ENCODE results near the gene APH1A.

Gene APH1A

DNA sequence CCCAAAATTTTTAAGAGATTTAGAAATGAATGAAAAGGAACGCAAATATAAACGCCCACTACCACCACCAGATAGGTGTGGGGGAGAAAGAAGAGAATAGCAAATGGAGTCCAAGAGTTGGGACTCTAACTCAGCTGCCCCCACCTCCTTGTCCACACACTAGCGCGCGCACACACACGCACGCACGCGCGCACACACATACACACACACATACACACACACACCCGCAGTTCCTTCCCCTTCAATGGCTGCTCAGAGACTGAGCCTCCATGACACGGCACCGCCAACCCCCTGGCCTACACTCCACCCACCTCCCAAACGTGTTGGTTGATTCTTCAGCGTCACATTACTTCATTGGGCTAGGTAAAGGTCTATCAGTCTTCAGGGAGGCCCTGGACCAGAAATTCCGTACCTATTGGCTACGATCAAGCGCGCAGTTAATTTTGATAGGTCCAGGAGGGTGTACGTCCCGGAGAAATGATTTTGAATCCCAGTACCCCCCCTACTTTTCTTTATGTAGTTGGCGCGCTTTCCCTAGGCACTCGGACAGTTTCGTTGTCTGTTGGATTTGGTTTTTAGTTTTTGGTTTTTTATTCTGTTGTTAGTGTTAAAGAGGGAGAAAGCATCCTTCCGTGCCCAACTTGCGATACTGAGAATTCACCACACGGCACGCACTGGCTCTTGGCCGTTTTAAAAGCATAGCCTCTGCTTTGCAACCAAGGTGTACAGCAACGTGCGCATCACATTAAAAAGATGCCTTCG, 32.8 kb downstream of the APH1A start, which contains the start of gene ANP32E:
Gene ANP32E (minus strand): TSS at position 261 of the 762 bp plus-strand sequence. CDS start 326 bp downstream, outside the sequence.
- H3K56ac ChIP-seq (ENCODE audit: low read length): peak within 1 kb of the TSS; percentile 99
- H3K27me3 ChIP-seq (ENCODE audit: insufficient read depth, low read length, poor library complexity): no peaks in the 10 kb centered on the region
- H3K18ac ChIP-seq (ENCODE audit: low read length): peak within 1 kb of the TSS; percentile 93
- peak within 1 kb of the TSS; percentile 96 for H3K4ac ChIP-seq (ENCODE audit: low read depth, low read length)
- peak; percentile 100 for DNase-seq
- H2AK5ac ChIP-seq (ENCODE audit: low read length): peak within 1 kb of the TSS; percentile 91
- H3K27ac ChIP-seq (ENCODE audit: low read depth, low read length): peak within 1 kb of the TSS; percentile 84
- H3K9ac ChIP-seq (ENCODE audit: low read length): peak within 1 kb of the TSS; percentile 99
- peaks cover 3% of the 10 kb centered on the region for H3K79me1 ChIP-seq (ENCODE audit: low read length)
- no peak within 1 kb of the TSS for H2BK15ac ChIP-seq (replicated peaks; ENCODE audit: low read depth)
- peak within 1 kb of the TSS; percentile 81 for H2BK5ac ChIP-seq (ENCODE audit: low read length)
- peak within 1 kb of the TSS; percentile 99 for H3K4me3 ChIP-seq (ENCODE audit: low read length)
- H3K36me3 ChIP-seq (ENCODE audit: control insufficient read depth, insufficient read depth, low read length): peaks cover 2% of the 10 kb centered on the region
- peaks cover 41% of the 10 kb centered on the region for H3K79me2 ChIP-seq (ENCODE audit: control insufficient read depth, insufficient read depth, low read length)
- H4K5ac ChIP-seq (ENCODE audit: low read length): peak within 1 kb of the TSS; percentile 47
- no CpG with 5 or more reads among the region's 33 CpGs for WGBS (ENCODE audit: extremely low coverage, insufficient coverage, low lambda C conversion rate)
- peaks cover 4% of the 10 kb centered on the region for H3K4me1 ChIP-seq (ENCODE audit: control insufficient read depth, low read depth, low read length)
- peak within 1 kb of the TSS; percentile 44 for H4K8ac ChIP-seq (ENCODE audit: low read depth, low read length)
- peak within 1 kb of the TSS; percentile 75 for H3K4me2 ChIP-seq (ENCODE audit: low read length)
- H2BK120ac ChIP-seq (ENCODE audit: low read depth, low read length): peak within 1 kb of the TSS; percentile 65
- peak within 1 kb of the TSS; percentile 80 for H3K23ac ChIP-seq (ENCODE audit: low read length)

DNA sequence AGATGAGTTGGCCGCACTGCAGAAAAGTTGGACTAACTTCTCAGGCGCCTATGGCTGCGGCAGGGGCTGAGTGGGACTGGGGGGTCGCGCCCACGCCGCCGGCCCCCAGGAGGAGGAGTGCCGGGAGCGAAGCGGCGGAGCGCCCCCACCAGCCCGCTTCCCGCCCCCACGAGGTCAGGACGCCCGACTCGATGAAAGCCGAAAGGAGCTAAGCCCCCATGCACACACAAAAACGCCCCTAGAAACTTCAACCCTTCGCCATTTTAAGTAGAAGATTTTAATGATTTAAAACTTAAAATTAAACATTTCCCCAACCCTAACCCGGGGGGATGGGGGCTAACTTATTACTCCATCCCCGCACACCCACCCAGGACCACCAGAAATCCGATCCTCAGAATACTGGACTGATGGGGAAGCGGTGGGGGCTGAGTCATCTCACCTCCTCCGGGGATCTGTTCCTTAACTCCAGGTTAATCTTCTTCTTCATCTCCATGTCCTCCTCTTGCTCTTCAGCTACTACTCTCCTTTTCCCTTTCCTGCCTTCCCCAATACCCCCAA, 33.4 kb downstream of the APH1A start:
- H3K9ac ChIP-seq (ENCODE audit: low read length): peak overlapping the region; percentile 99
- H2BK120ac ChIP-seq (ENCODE audit: low read depth, low read length): peak overlapping the region; percentile 65
- H3K56ac ChIP-seq (ENCODE audit: low read length): peak overlapping the region; percentile 99
- H3K27ac ChIP-seq (ENCODE audit: low read depth, low read length): peak overlapping the region; percentile 84
- peak overlapping the region; percentile 44 for H4K8ac ChIP-seq (ENCODE audit: low read depth, low read length)
- peak overlapping the region; percentile 91 for H2AK5ac ChIP-seq (ENCODE audit: low read length)
- peak overlapping the region; percentile 93 for H3K18ac ChIP-seq (ENCODE audit: low read length)
- no peaks in the 10 kb centered on the region for H3K27me3 ChIP-seq (ENCODE audit: insufficient read depth, low read length, poor library complexity)
- H2BK5ac ChIP-seq (ENCODE audit: low read length): peak overlapping the region; percentile 81
- no CpG with 5 or more reads among the region's 27 CpGs for WGBS (ENCODE audit: extremely low coverage, insufficient coverage, low lambda C conversion rate)
- peaks cover 2% of the 10 kb centered on the region for H3K36me3 ChIP-seq (ENCODE audit: control insufficient read depth, insufficient read depth, low read length)
- H3K4me3 ChIP-seq (ENCODE audit: low read length): peak overlapping the region; percentile 99
- peak overlapping the region; percentile 75 for H3K4me2 ChIP-seq (ENCODE audit: low read length)
- H3K23ac ChIP-seq (ENCODE audit: low read length): peak overlapping the region; percentile 80
- peak overlapping the region; percentile 96 for H3K4ac ChIP-seq (ENCODE audit: low read depth, low read length)
- peak; percentile 37 for DNase-seq
- peaks cover 41% of the 10 kb centered on the region for H3K79me2 ChIP-seq (ENCODE audit: control insufficient read depth, insufficient read depth, low read length)
- peaks cover 4% of the 10 kb centered on the region for H3K4me1 ChIP-seq (ENCODE audit: control insufficient read depth, low read depth, low read length)
- no peak overlapping the region for H2BK15ac ChIP-seq (replicated peaks; ENCODE audit: low read depth)
- peaks cover 3% of the 10 kb centered on the region for H3K79me1 ChIP-seq (ENCODE audit: low read length)
- H4K5ac ChIP-seq (ENCODE audit: low read length): no peak overlapping the region

DNA sequence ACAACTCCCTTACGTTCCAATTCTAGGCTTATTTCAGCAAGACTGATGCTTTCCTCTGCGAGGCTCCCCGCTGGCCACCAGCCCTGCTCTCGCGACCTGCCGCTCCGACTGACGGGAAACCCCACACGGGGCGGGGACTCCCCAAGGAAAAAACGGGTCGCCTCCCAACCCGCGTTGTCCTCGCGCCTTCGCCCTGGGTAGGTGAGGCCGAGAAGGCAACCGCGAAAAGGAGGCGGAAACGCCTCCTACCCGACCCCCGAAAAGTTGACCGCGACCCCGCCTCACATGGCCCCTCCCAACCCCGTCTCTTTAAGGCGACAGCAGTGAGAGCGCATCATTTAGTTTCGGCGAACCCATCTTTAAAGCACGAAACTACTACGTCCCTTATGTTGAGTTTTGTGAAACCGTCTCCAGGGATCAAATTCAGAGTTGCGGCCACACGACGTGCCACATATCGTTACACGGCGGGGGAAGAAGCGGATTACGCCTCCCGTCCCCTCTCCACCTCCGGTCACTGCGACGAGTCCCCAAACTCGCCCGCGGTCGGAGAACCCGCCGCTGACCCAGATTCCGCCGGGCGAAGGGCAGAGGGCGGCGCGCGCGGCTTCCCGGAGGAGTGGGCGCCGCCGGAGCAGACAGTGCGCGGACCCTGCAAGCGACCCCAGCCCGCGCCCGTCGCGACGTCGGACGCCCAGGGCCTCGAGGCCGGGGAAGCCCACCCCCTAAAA, 34.1 kb downstream of the APH1A start:
- no CpG with 5 or more reads among the region's 78 CpGs for WGBS (ENCODE audit: extremely low coverage, insufficient coverage, low lambda C conversion rate)
- H3K79me1 ChIP-seq (ENCODE audit: low read length): peaks cover 3% of the 10 kb centered on the region
- H3K4ac ChIP-seq (ENCODE audit: low read depth, low read length): peak overlapping the region; percentile 96

DNA sequence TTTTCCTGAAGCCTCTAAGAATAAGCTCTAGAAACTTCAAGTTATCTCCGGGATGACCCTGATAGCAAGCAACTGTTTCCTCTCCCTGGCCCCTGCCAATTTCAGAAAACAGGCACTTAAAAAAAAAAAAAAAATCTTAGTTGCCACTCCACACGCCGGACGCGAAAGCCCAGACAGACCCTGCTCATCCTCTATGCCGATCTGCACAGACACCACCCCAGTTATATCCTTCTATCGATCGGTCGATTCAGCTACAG, 34.6 kb downstream of the APH1A start:
- no peak overlapping the region for H2BK5ac ChIP-seq (ENCODE audit: low read length)
- no peak overlapping the region for H3K27ac ChIP-seq (ENCODE audit: low read depth, low read length)
- peaks cover 2% of the 10 kb centered on the region for H3K36me3 ChIP-seq (ENCODE audit: control insufficient read depth, insufficient read depth, low read length)
- H3K4me2 ChIP-seq (ENCODE audit: low read length): peak overlapping the region; percentile 75
- no peak overlapping the region for H3K18ac ChIP-seq (ENCODE audit: low read length)
- H3K23ac ChIP-seq (ENCODE audit: low read length): no peak overlapping the region
- no peak overlapping the region for H4K8ac ChIP-seq (ENCODE audit: low read depth, low read length)
- no peak overlapping the region for H2BK120ac ChIP-seq (ENCODE audit: low read depth, low read length)
- peaks cover 4% of the 10 kb centered on the region for H3K4me1 ChIP-seq (ENCODE audit: control insufficient read depth, low read depth, low read length)
- H3K56ac ChIP-seq (ENCODE audit: low read length): peak overlapping the region; percentile 99
- peak overlapping the region; percentile 99 for H3K9ac ChIP-seq (ENCODE audit: low read length)
- H4K5ac ChIP-seq (ENCODE audit: low read length): no peak overlapping the region
- H3K27me3 ChIP-seq (ENCODE audit: insufficient read depth, low read length, poor library complexity): no peaks in the 10 kb centered on the region
- peaks cover 3% of the 10 kb centered on the region for H3K79me1 ChIP-seq (ENCODE audit: low read length)
- peak overlapping the region; percentile 99 for H3K4me3 ChIP-seq (ENCODE audit: low read length)
- DNase-seq: no peak
- H3K4ac ChIP-seq (ENCODE audit: low read depth, low read length): no peak overlapping the region
- no peak overlapping the region for H2AK5ac ChIP-seq (ENCODE audit: low read length)
- peaks cover 41% of the 10 kb centered on the region for H3K79me2 ChIP-seq (ENCODE audit: control insufficient read depth, insufficient read depth, low read length)
- H2BK15ac ChIP-seq (replicated peaks; ENCODE audit: low read depth): no peak overlapping the region
- whole genome bisulfite sequencing (ENCODE audit: extremely low coverage, insufficient coverage, low lambda C conversion rate): no CpG with 5 or more reads among the region's 9 CpGs

More for the DNA sequence above, 34.1 kb downstream of the APH1A start:
- H3K27me3 ChIP-seq (ENCODE audit: insufficient read depth, low read length, poor library complexity): no peaks in the 10 kb centered on the region
- DNase-seq: peak; percentile 92
- peak overlapping the region; percentile 29 for H3K23ac ChIP-seq (ENCODE audit: low read length)
- H2BK120ac ChIP-seq (ENCODE audit: low read depth, low read length): peak overlapping the region; percentile 48
- H3K36me3 ChIP-seq (ENCODE audit: control insufficient read depth, insufficient read depth, low read length): peaks cover 2% of the 10 kb centered on the region
- peaks cover 4% of the 10 kb centered on the region for H3K4me1 ChIP-seq (ENCODE audit: control insufficient read depth, low read depth, low read length)
- H4K8ac ChIP-seq (ENCODE audit: low read depth, low read length): no peak overlapping the region
- H4K5ac ChIP-seq (ENCODE audit: low read length): no peak overlapping the region
- peak overlapping the region; percentile 84 for H3K27ac ChIP-seq (ENCODE audit: low read depth, low read length)
- H3K4me3 ChIP-seq (ENCODE audit: low read length): peak overlapping the region; percentile 99
- peak overlapping the region; percentile 99 for H3K56ac ChIP-seq (ENCODE audit: low read length)
- no peak overlapping the region for H2AK5ac ChIP-seq (ENCODE audit: low read length)
- peak overlapping the region; percentile 75 for H3K4me2 ChIP-seq (ENCODE audit: low read length)
- H2BK15ac ChIP-seq (replicated peaks; ENCODE audit: low read depth): no peak overlapping the region
- peaks cover 41% of the 10 kb centered on the region for H3K79me2 ChIP-seq (ENCODE audit: control insufficient read depth, insufficient read depth, low read length)
- peak overlapping the region; percentile 99 for H3K9ac ChIP-seq (ENCODE audit: low read length)
- H3K18ac ChIP-seq (ENCODE audit: low read length): peak overlapping the region; percentile 93
- H2BK5ac ChIP-seq (ENCODE audit: low read length): peak overlapping the region; percentile 73

DNA sequence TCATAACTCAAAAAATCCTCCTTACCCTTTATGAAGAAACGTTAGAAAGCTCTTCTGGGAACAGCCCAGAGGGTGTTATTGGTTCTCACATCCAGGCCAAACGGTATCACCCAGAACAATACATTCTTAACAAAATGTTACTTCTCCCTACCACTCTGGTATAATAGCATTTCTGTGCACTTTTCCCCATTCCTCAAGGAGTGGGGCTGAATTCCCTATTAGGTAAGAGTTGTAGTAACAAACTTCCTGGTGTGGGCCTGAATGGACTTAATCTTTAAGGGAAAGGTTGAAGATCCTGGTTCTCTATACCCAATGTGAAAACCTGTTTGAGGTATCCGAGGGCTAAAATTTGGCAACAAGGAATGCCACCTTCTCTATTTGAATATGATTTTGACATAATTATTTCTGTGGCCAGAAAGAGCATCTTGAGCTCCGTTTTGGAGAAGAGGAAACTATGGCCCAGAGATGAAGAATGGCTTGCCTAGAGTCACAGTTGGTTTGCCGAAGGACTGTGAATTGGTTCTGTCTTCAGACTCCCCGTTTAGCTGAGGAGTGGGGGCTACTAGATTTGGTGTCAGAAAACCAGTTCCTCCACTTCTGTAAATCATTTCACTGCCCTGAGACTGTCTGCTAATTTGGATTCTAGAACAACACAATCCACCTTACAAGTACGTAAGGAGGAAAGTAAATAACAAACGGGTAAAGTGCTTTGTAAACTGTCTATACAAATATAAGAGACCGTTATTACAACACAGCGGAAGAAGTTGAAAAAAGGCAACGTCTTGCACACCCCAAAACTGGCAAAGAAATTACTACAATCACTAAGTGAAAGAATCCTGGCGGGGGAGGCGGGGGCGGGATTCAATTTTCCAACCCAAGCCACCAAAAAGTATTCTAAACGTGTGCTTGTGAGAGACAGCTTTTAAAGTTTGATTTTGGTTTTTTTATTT, 35.2 kb downstream of the APH1A start:
- H3K27me3 ChIP-seq (ENCODE audit: insufficient read depth, low read length, poor library complexity): no peaks in the 10 kb centered on the region
- no peak overlapping the region for H4K5ac ChIP-seq (ENCODE audit: low read length)
- no peak overlapping the region for H3K18ac ChIP-seq (ENCODE audit: low read length)
- H3K27ac ChIP-seq (ENCODE audit: low read depth, low read length): no peak overlapping the region
- H2BK120ac ChIP-seq (ENCODE audit: low read depth, low read length): no peak overlapping the region
- peak overlapping the region; percentile 99 for H3K56ac ChIP-seq (ENCODE audit: low read length)
- peaks cover 2% of the 10 kb centered on the region for H3K36me3 ChIP-seq (ENCODE audit: control insufficient read depth, insufficient read depth, low read length)
- WGBS (ENCODE audit: extremely low coverage, insufficient coverage, low lambda C conversion rate): no CpG with 5 or more reads among the region's 15 CpGs
- no peak overlapping the region for H2AK5ac ChIP-seq (ENCODE audit: low read length)
- no peak overlapping the region for H4K8ac ChIP-seq (ENCODE audit: low read depth, low read length)
- H3K9ac ChIP-seq (ENCODE audit: low read length): peak overlapping the region; percentile 99
- DNase-seq: peak; percentile 18
- peak overlapping the region; percentile 99 for H3K4me3 ChIP-seq (ENCODE audit: low read length)
- no peak overlapping the region for H2BK15ac ChIP-seq (replicated peaks; ENCODE audit: low read depth)
- H3K79me1 ChIP-seq (ENCODE audit: low read length): peaks cover 3% of the 10 kb centered on the region
- no peak overlapping the region for H2BK5ac ChIP-seq (ENCODE audit: low read length)
- H3K4me2 ChIP-seq (ENCODE audit: low read length): peak overlapping the region; percentile 75
- no peak overlapping the region for H3K23ac ChIP-seq (ENCODE audit: low read length)
- no peak overlapping the region for H3K4ac ChIP-seq (ENCODE audit: low read depth, low read length)
- peaks cover 41% of the 10 kb centered on the region for H3K79me2 ChIP-seq (ENCODE audit: control insufficient read depth, insufficient read depth, low read length)
- H3K4me1 ChIP-seq (ENCODE audit: control insufficient read depth, low read depth, low read length): peaks cover 4% of the 10 kb centered on the region

Data from mesendoderm (in vitro differentiated cells).